Esophagus squamous epithelium (tissue), 5 donors: Measurements from ENCODE around the gene FN1. TPM values are rescaled to one million over a fixed set of nuclear protein-coding genes. Genes with fewer than 3 reads are reported as not detected.

ENCODE experiments used
- DNase-seq: peaks from one replicate; lab custom pipeline; 2025; lab: John Stamatoyannopoulos, UW
- H3K27ac ChIP-seq, 4 donors: fragments of 200-600 bp; sonication (generic); one replicate each; pipeline ENCODE4 v1.5.1; 2016 to 2019; ENCODE audit warnings: mild to moderate bottlenecking in 1 of 4
- H3K27me3 ChIP-seq, 4 donors: fragments of 200-600 bp; sonication (generic); 1 replicate in 3 of 4; 2 replicates in 1 of 4; pipeline versions ENCODE4 v1.5.1 to v1.6.0; 2017 to 2021; ENCODE audit warnings: antibody characterized with exemption in 1 of 4
- H3K36me3 ChIP-seq, 3 donors: fragments of 200-600 bp; sonication (generic); one replicate each; pipeline ENCODE4 v1.5.1; 2016 to 2019
- H3K4me1 ChIP-seq, 3 donors: fragments of 200-600 bp; sonication (generic); one replicate each; pipeline ENCODE4 v1.5.1; 2017 to 2019
- H3K4me3 ChIP-seq, 4 donors: fragments of 200-600 bp; sonication (generic); 1 replicate in 3 of 4; 2 replicates in 1 of 4; pipeline ENCODE4 v1.5.1; 2016 to 2019; ENCODE audit warnings: mild to moderate bottlenecking in 2 of 4, moderate library complexity in 1 of 4
- H3K9me3 ChIP-seq, 3 donors: fragments of 200-600 bp; sonication (generic); one replicate each; pipeline ENCODE4 v1.5.1; 2016 to 2019
- POLR2A ChIP-seq, 4 donors: fragments of 450-650 bp; IDR thresholded peaks; one replicate each; pipeline ENCODE4 v1.6.1; 2017; ENCODE audit warnings: antibody characterized with exemption in 4 of 4, mild to moderate bottlenecking in 4 of 4, moderate library complexity in 3 of 4
- WGBS, 2 donors: methylation state at CpG; one replicate each; pipeline ENCODE4 v1.1.5; 2018; 5-methylcytosine and 5-hydroxymethylcytosine counted together
- intact Hi-C: fragments of 100-400 bp; cut with DNase I; formaldehyde crosslinking; loops from one replicate; pipeline ENCODE4 v1.15.0; 2022
- total RNA-seq, 4 donors: library from RNA; depleted of rRNA; stranded (reverse); fragments of >200 nt; gene quantifications; one replicate each; pipeline ENCODE4 v1.1.0, GENCODE V29; 2016
- TF ChIP-seq, protein P1 (sequence below), 6 experiments: fragments of 450-650 bp in 4 of 6; fragments of 200-600 bp in 2 of 6; sonication (generic) in 2 of 6; IDR thresholded peaks; one replicate each; pipeline ENCODE4 v1.5.1; 2016 to 2019; ENCODE audit warnings: antibody characterized with exemption in 6 of 6, mild to moderate bottlenecking in 4 of 6, moderate library complexity in 4 of 6
- donor health status: DM: yes; HTN: yes; CAD: no.

FN1 gene
- total RNA-seq, 4 donors from 2014 or later = 15.7 to 393 (median 112) TPM

GRCh38 chr2:215376103-215376780, 59.6 kb downstream of the FN1 start:
- H3K27me3 ChIP-seq = no peaks in the 10 kb centered on the region
- no peaks in the 10 kb centered on the region for H3K4me1 ChIP-seq
- 76 to 80% methylated on average over 9 of the region's 9 CpGs for WGBS, 2 donors
- H3K27ac ChIP-seq = no peak overlapping the region
- no peak overlapping the region for H3K4me3 ChIP-seq
- peaks cover 0 to 68% (median 0%) of the 10 kb centered on the region in 3 donors for H3K36me3 ChIP-seq
- no peaks in the 10 kb centered on the region for H3K9me3 ChIP-seq
- no peak for TF ChIP-seq POLR2A (IDR thresholded peaks at IDR 0.05)
- no peak for DNase-seq
- intact Hi-C loops = no loop called here

DNA sequence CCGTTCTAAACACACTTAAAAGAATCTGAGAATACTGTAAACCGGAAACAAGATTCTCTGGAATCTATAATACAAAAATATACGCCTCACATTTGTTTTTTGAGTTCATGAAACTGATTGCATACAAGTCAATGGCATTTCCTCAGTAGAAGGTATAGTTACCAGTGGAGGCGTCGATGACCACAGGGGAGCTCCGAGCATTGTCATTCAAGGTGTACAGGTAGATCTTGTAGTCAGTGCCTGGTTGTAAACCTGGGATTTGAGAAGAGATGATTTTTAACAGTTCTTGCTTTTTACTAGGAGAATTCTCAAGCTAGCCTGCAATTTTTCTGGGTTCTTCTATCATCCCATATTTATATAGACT, 60.4 kb downstream of the FN1 start:
- no peaks in the 10 kb centered on the region for H3K27me3 ChIP-seq
- no peak overlapping the region for H3K27ac ChIP-seq
- H3K4me3 ChIP-seq = no peak overlapping the region
- no peak for DNase-seq
- H3K36me3 ChIP-seq = peaks cover 0 to 61% (median 0%) of the 10 kb centered on the region in 3 donors
- WGBS, 2 donors = 94 to 99% methylated on average over 6 of the region's 6 CpGs
- TF ChIP-seq, protein P1, sequence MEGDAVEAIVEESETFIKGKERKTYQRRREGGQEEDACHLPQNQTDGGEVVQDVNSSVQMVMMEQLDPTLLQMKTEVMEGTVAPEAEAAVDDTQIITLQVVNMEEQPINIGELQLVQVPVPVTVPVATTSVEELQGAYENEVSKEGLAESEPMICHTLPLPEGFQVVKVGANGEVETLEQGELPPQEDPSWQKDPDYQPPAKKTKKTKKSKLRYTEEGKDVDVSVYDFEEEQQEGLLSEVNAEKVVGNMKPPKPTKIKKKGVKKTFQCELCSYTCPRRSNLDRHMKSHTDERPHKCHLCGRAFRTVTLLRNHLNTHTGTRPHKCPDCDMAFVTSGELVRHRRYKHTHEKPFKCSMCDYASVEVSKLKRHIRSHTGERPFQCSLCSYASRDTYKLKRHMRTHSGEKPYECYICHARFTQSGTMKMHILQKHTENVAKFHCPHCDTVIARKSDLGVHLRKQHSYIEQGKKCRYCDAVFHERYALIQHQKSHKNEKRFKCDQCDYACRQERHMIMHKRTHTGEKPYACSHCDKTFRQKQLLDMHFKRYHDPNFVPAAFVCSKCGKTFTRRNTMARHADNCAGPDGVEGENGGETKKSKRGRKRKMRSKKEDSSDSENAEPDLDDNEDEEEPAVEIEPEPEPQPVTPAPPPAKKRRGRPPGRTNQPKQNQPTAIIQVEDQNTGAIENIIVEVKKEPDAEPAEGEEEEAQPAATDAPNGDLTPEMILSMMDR (IDR thresholded peaks at IDR 0.05) = no peak
- TF ChIP-seq POLR2A (IDR thresholded peaks at IDR 0.05) = no peak
- intact Hi-C loops = no loop called here
- H3K9me3 ChIP-seq = no peaks in the 10 kb centered on the region
- H3K4me1 ChIP-seq = no peaks in the 10 kb centered on the region

- no peak for DNase-seq
- H3K9me3 ChIP-seq = no peaks in the 10 kb centered on the region
- intact Hi-C loops = no loop called here
- no peak overlapping the region for H3K4me3 ChIP-seq
- no peaks in the 10 kb centered on the region for H3K27me3 ChIP-seq
- H3K4me1 ChIP-seq = no peaks in the 10 kb centered on the region
- peak overlapping the region in 1 of 4 donors; percentile 6 for H3K27ac ChIP-seq
- H3K36me3 ChIP-seq = peaks cover 0 to 55% (median 0%) of the 10 kb centered on the region in 3 donors
- no peak for TF ChIP-seq POLR2A (IDR thresholded peaks at IDR 0.05)
- TF ChIP-seq, protein P1 (IDR thresholded peaks at IDR 0.05) = no peak
- 88 to 96% methylated on average over 10 of the region's 10 CpGs for WGBS, 2 donors
Observed at GRCh38 chr2:215374642-215375466, 61.0 kb downstream of the FN1 start.

GRCh38 chr2:215374002-215374401, 61.9 kb downstream of the FN1 start:
- intact Hi-C loops = no loop called here
- no peak overlapping the region for H3K4me3 ChIP-seq
- 80% methylated on average over 1 of the region's 1 CpG for WGBS, 2 donors
- H3K27ac ChIP-seq = peak overlapping the region in 1 of 4 donors; percentile 6
- H3K4me1 ChIP-seq = no peaks in the 10 kb centered on the region
- peaks cover 0 to 50% (median 0%) of the 10 kb centered on the region in 3 donors for H3K36me3 ChIP-seq
- no peaks in the 10 kb centered on the region for H3K27me3 ChIP-seq
- TF ChIP-seq, protein P1 (IDR thresholded peaks at IDR 0.05) = no peak
- TF ChIP-seq POLR2A (IDR thresholded peaks at IDR 0.05) = no peak
- DNase-seq = no peak
- no peaks in the 10 kb centered on the region for H3K9me3 ChIP-seq

- Histone ChIP-seq H3K4me1 (no peaks in the 10 kb centered on the region), H3K27me3 (no peaks in the 10 kb centered on the region), H3K9me3 (no peaks in the 10 kb centered on the region), H3K36me3 (peaks cover 0 to 48% (median 0%) of the 10 kb centered on the region in 3 donors), H3K4me3 (no peak overlapping the region), H3K27ac (no peak overlapping the region)
- DNase-seq = no peak
- intact Hi-C loops = no loop called here
- 89 to 92% methylated on average over 9 of the region's 9 CpGs for WGBS, 2 donors
- TF ChIP-seq, protein P1 (IDR thresholded peaks at IDR 0.05) = no peak
- no peak for TF ChIP-seq POLR2A (IDR thresholded peaks at IDR 0.05)
Observed at GRCh38 chr2:215372968-215373649, 62.8 kb downstream of the FN1 start.
